SW 1271 (cell line): ENCODE measurements around the gene WDSUB1.

Source experiments
- DNase-seq, 2 experiments: peaks; one replicate each; lab custom pipeline; 2025; lab: John Stamatoyannopoulos, UW

The WDSUB1 gene

GRCh38 chr2:159285929-159286708 is at the start of gene WDSUB1:
WDSUB1 (minus strand) TSS chr2:159286703; CDS start chr2:159283069, 3,634 bp downstream.
- peak; percentile 6 to 24 for DNase-seq

GRCh38 chr2:159326569-159327255 is 40.2 kb upstream of the WDSUB1 start:
- DNase-seq: no peak

GRCh38 chr2:159322419-159322818 is 35.9 kb upstream of the WDSUB1 start:
- no peak for DNase-seq

- no peak for DNase-seq
These were observed 31.0 kb upstream of the WDSUB1 start for GRCh38 chr2:159317392-159318088.

- no peak for DNase-seq
These were observed 21.4 kb upstream of the WDSUB1 start for GRCh38 chr2:159307942-159308341.

- no peak for DNase-seq
These were observed 14.1 kb upstream of the WDSUB1 start for GRCh38 chr2:159300586-159300985.

- DNase-seq: no peak
These were observed 12.5 kb upstream of the WDSUB1 start for GRCh38 chr2:159298967-159299366.

- DNase-seq: no peak
These were observed 10.7 kb upstream of the WDSUB1 start for GRCh38 chr2:159297042-159297707.

GRCh38 chr2:159292157-159292556 is 5.7 kb upstream of the WDSUB1 start:
- no peak for DNase-seq

- peak in 1 of 2 experiments; percentile 53 for DNase-seq
These were observed 3.9 kb upstream of the WDSUB1 start for GRCh38 chr2:159290289-159290907.

- DNase-seq: no peak
These were observed 1.2 kb upstream of the WDSUB1 start for GRCh38 chr2:159287733-159288132.

GRCh38 chr2:159286709-159287441 is 372 bp upstream of the WDSUB1 start:
- DNase-seq: peak; percentile 87 to 94

GRCh38 chr2:159285433-159285832 is 1.1 kb downstream of the WDSUB1 start:
- DNase-seq: no peak

GRCh38 chr2:159283529-159283928 is 3.0 kb downstream of the WDSUB1 start:
- no peak for DNase-seq

- DNase-seq: no peak
These were observed 5.5 kb downstream of the WDSUB1 start for GRCh38 chr2:159281002-159281401.

GRCh38 chr2:159279700-159280099 is 6.8 kb downstream of the WDSUB1 start:
- DNase-seq: no peak

- no peak for DNase-seq
These were observed 11.4 kb downstream of the WDSUB1 start for GRCh38 chr2:159275111-159275510.

- no peak for DNase-seq
These were observed 14.3 kb downstream of the WDSUB1 start for GRCh38 chr2:159272156-159272555.

GRCh38 chr2:159270744-159271379 is 15.6 kb downstream of the WDSUB1 start:
- DNase-seq: no peak

GRCh38 chr2:159267921-159268320 is 18.6 kb downstream of the WDSUB1 start:
- DNase-seq: no peak

GRCh38 chr2:159266554-159266953 is 19.9 kb downstream of the WDSUB1 start:
- no peak for DNase-seq
